Measurements from ENCODE around the gene GABARAP.

- TF ChIP-seq POLR2AphosphoS5 (IDR thresholded peaks at IDR 0.05) (no peak), CTCF (IDR thresholded peaks at IDR 0.05) (no peak)
Measured at GRCh38 chr17:7249830-7250229, 7.6 kb upstream of the GABARAP start.
